NCI-H460 (cell line): ENCODE results near the gene LEF1. TPM values are rescaled to one million over a fixed set of nuclear protein-coding genes. Genes with fewer than 3 reads are reported as not detected.

ENCODE experiments used
- DNase-seq: peaks from one replicate; pipeline ENCODE4 v3.0.0-alpha.2; 2016; ENCODE audit warnings: low read depth; ENCODE audit errors: extremely low read depth
- polyA plus RNA-seq: library from polyadenylated mRNA; depleted of rRNA; stranded (reverse); fragments of >200 nt; gene quantifications from 2 replicates; pipeline ENCODE4 v1.2.3, GENCODE V29; 2014; cell fraction: nucleus; rRNA removed
- total RNA-seq: library from RNA; depleted of rRNA; stranded (reverse); fragments of >200 nt; shearing (Covaris generic); gene quantifications from 2 replicates; pipeline ENCODE4 v1.2.3, GENCODE V29; 2014; rRNA removed

LEF1 gene
- total RNA-seq, result 0.69 TPM in 2 replicates
- polyA plus RNA-seq, result not detected in 2 replicates

DNA sequence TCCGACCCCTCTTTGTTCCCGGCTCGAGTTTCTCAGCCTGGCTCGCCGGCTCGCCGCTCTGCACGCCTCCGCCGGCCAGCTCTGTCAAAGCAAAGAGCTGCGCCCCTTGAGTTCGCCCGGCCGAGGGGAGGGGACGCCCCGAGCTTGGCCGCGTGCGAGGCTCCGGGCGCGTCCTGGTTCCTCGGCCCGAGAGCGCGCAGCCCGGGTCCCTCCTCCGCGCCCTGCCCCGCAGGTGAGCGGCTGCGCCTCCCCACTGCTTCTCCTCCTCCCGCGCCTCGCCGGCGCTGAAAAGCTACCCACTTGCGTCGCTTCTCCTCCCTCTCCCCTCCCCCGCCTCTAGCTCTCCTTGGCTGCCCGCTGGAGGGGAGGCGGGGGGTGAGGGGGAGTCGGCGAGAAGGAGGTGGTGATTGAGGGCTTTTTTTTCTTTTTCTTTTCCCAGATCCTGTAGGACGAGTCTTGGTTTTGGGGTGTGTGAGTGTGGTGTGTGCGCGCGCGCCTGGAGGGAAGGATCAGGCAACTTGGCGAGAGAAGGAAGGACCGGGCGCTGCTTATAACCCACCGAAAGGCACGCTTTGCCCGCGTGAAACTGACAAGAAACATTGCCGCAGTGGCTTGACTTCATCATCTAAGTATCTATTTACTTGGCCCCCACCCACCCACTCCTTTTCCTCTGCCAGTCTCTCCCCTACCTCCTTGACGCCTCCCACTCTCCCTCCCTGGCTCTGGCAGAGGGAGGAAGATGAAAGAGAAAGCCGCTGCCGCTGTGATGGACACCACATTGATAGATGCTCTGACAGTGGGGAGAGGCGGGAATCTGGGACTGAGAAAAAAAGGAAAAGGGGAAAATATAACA is at the start of gene LEF1:
LEF1 (minus strand) TSS at position 262 of the 853 bp plus-strand sequence. CDS start 1,165 bp downstream, outside the sequence.
- DNase-seq, result no peak

DNA sequence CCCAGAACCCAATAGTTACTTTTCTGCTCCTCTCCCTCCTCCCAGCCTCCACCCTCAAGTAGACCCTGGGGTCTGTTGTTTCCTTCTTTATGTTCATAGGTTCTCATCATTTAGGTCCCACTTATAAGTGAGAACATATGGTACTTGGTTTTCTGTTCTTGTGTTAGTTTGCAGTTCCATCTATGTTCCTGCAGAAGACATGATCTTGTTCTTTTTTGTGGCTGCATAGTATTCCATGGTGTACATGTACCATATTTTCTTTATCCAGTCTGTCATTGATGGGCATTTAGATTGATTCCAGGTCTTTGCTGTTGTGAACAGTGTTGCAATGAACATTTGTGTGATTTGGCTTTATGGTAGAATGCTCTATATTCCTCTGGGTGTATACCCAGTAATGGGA is 47.8 kb upstream of the LEF1 start:
- no peak for DNase-seq

DNA sequence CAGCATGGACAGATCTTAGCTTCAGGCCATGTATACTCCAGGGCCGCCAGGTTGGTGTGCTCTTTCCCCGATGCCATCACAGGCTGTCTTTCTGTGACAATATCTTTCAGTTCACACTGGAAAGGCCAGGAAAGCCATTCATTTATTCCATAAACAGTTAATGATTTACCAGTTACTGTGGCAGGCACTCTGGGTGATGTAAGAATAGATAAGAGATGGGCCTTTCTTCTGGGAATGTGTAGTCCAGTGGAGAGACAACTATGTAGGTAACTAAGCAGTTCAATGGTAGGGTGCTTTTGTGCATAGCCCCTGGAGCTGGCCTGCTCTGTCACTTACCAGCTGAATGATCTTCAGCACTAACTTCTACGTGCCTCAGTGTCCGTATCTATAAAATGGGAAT is 46.3 kb upstream of the LEF1 start:
- DNase-seq, result no peak

DNA sequence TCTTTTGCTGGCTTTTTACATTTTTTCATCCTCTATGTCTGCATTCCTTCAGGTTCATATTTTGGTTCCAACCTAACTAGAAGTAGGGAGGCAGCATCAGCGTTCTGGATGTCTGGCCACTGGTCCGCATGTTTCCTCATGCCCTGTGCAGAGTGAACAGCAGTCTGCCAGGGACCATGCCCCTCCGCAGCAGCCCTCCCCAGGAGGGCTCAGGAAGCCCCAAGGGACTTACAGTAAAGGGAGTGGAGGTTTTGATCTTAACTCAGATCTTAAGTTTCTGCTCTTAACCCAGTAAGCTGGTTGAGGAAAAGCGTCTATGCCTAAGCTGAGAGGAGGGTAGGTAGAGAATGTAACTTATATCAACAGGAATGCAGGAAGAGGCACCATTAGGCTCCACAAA is 45.0 kb upstream of the LEF1 start:
- DNase-seq, result no peak

DNA sequence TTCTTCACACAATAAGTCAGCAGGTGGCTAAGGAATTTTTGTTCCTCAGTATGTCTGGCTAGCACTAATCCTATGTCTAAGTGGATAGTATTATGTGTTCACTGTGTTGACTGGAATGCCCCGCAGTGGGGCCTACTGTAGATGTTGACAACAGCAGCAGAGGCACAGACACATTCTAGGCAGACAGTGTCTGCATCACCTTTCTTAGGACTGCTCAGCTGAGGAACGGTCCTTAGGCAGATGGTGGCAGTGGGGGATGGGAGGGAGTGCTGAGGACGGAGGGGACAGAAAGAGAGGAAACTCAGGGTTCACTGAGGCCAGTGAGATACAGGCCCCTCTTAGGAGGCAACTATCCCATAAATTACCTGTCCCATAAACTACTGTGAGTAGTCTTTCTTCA is 44.6 kb upstream of the LEF1 start:
- no peak for DNase-seq

DNA sequence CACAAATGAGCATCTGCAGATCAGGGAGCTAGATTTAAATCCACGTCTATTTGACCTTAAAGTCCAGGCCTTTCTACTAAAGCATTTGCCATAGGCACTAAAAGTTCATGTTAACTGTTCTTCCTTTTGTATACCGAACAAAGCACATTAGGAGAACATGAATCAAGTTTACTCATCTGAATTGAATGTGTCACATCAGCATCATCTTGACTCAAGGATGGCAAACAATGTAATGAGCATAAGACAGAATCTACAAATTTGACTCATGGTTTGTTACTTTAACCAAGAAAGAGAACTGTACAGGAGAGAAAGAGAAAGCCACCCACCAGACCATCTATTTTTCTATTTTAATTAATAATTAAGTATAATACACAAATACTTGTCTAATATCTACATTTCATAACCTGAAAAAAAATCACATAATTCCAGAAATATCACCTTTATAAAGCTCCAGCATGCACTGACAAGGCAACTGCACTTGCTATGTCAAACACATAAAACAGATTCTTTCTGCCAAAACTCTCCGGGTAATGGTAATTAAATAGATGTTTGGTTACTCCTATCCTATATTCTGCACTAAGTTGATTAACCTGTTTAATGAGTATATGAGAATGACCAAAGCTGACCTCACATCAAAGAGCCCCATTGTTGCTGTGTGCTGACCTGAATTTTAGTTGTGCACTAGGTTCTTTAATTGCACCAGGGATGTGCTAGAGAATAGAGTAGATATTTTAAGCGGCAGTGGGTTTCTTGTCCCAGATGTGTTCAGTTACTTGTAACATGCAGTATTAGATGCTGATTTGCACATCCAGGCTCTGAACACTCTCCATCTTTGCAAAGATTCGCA is 42.5 kb upstream of the LEF1 start:
- DNase-seq, result no peak

DNA sequence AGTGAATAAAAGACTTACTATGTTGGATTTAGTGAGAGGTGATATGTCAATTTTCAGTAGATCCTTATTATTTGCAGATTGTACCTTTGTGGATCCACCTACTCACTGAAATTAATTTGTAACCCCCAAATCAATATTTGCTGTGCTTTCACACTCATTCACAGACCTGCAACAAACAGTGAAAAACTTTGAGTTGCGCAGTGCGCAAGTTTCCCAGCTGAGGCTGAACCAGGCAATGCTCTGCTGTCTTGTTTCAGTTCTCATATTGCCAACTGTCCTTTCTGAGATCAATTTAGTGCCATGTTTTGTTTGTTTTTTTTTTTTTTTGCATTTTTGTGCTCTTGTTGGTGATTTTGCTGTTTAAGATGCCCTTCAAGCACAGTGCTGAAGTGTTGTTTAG is 40.8 kb upstream of the LEF1 start:
- no peak for DNase-seq

DNA sequence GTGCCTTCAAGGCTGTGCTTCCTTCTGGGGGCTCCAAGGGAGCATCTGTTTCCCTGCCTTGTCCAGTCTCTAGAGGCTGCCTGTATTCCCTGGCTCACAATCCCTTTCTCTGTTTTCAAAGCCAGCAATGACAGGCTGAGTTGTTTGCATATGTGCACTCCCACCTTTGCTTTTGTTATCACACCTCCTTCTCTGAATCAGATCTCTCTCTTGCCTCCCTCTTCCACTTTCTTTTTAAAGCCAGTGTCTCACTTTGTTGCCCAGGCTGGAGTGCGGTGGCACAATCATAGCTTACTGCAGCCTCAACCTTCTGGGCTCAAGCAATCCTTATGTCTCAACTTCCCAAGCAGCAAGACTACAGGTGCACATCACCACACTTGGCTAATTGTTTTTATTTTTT is 37.1 kb upstream of the LEF1 start:
- DNase-seq, result no peak

DNA sequence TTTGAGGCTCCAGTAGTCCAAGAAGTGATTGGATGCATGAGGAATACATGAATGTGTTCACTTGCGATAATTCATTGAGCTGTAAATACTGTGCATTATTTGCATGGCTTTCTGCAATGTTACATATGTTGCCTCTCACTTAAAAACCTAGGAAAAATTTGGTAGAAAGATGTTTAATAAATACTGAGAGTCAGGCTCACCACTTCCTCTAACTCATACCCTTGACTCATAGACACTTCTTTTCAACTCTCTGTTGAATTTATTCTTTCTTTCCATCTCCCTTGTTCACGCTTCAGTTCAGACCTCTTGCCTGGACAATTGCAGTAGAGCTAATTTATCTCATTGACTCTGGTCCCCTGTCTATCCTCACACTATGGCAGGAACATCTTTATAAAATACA is 35.8 kb upstream of the LEF1 start:
- DNase-seq, result no peak

DNA sequence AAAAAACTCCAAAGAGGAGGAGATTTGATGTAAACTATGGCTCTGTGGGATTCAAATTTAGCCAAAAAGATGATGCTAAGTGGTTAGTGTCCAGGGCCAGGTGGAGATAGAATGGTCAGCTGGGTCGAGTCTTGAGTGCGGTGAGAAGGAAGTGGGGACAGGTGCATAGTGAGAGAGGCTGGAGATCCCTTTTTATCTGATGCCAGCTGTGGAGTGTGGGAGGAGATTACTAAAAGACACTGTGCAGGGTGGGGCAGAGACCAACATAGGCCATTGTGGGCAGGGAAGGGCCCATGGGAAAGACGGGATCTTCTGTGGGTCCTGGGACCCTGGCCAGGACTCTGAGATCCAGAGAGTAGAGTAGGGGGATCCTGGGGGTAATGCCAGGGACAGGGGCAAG is 34.6 kb upstream of the LEF1 start:
- DNase-seq, result no peak

DNA sequence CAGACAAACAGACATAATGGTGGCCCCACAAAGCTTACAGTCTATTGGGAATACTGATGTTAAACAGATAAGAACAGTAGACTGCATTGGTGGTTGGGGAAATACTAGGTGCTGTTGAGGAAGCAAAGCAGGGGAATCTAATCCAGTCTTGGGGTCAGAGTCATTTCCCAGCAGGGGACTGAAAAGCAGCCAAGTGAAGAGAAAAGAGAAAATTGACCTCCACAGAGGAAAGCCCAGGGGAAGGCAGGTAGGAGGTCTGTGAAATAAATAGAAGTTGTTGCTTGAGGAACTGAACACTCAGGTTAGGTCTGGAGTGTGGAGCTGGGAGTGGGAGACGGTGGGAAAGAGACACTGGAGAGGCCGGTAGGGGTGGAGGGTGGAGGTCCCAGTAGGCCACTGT is 33.0 kb upstream of the LEF1 start:
- DNase-seq, result no peak

DNA sequence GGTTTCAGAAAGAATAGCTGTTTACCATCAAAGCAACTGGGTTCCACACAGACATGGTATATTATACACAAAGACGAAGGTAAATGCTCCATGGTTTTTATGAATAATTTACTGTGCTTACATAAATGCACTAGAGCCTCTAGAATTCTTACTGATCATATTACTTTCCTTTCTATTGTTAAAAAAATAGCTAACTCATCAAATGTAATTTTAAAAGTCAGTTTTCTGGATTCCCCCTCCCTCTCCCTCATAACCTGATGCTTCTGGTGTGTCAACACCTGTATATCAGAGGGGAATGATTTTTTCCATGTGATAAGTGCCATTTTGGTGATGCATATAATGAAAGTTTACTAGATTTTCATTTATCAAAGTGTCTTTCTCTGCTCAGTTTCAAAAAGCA is 31.1 kb upstream of the LEF1 start:
- DNase-seq, result no peak

DNA sequence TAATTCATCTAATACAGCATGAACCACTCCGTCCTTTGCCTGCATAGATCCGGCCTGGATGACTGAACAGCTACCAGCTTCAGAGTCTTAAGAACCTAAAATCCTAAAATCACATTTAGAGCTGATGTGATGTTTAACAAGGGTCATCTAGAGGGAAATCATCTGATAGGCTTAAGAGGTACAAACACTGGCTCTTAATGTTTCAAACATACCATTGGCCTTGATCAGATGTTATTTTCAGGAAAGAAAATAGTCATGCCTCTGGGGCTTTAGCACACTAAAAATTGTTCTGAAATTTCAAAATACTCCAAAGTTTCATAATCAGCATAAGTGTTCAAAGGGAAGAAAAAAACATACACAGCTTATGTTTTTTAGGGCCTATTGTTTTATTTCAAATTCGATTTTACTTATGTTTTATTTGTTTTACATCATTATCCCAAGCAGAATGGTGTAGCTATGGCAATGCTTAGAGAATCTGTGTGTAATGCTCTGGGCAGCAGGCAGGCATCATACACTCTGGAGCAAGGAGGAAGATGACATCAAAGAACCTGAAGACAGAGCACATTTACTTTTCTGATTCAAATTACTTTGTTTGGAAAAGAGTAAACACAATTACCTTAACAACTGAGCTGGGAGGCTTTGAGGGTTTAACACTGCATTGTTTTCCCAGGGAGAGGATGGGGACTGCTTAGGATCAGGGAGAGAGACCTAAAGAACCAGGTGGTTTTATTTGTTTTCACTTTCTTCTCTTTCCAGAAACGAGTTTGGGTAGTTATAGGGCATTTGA is 25.3 kb upstream of the LEF1 start:
- no peak for DNase-seq

DNA sequence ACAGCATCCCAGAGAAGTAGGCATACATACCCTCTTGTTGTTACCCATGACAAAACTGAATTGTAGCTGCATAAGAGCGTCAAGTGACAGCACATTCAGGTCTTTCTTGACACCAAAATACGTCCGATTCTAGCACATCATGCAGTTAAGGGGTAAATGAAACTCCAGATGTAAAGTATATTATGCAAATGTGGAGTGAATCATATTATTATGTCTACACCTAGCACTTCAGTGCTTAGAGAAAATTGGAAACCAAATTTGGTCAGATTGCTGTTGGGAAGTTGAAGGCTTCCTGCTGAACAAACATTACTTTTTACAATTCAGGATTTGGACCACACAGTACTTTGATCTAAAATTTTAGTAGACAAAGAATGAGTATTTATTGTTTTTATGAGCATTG is 24.2 kb upstream of the LEF1 start:
- no peak for DNase-seq

DNA sequence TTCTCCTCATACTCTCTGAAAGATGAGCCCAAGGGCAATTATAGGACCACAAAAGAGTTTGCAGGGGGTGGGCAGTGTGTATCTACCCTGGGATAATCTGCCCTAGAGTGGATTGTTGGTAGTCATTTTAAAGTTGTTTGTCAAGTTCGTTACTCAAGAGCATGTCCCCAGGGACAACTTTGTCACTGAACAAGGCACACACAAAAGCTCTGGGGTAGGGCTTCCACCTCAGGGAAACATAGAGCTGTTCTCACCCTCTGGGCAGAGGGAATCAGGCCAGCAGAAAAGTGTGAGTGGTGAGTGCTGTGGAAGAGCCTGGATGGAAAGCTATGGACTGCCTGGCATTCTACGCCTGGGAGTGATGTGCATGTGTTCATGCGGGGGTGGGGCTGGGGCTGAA is 23.3 kb upstream of the LEF1 start:
- no peak for DNase-seq

DNA sequence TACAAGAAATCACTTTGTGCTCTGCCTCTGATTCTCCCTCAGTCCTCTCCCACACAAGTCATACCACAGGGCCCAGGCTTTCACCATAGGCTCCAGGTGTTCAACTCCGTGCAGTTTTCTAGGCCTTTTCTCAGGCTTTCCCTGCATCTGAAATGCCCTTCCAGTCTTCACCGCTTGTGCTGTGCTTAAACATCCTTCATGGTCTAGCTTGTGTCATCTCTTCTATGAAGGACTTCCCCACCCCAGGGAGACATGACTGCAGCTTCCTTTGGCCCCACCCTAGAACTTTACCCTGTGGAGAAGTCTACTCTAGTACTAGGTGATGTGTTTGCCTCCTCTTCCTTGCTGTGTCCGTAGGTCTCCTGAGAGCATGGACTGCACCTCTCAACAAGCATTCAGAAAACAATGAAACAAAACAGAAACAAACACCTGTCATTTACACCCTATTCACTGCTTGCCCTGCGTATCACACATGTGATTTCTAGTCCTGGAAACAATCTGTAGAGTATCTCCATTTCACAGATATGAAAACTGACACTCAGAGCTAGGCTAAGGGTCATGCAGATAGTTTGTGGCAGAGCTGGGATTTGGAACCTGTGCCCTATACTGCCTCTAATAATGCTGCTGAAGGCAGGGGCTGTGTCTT is 22.7 kb upstream of the LEF1 start:
- DNase-seq, result no peak

DNA sequence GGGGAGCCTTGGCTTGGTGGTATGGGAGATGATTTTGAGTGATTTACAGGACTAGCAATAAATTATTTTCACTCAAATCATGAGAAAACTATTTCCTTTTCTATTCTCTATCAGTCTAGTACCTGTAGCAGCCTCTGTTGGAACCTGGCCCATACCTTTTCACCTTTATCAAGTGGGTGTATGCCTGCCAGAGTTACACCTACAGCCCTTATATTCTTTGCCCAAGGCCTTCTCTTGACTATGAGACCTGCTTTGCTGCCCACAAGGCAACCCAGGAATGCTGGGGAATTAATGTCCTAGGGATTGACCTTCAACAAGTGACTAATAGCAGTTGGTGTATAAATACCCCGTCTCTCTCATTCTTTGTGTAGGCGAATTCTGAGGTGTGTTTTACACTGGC is 20.0 kb upstream of the LEF1 start:
- DNase-seq, result no peak

DNA sequence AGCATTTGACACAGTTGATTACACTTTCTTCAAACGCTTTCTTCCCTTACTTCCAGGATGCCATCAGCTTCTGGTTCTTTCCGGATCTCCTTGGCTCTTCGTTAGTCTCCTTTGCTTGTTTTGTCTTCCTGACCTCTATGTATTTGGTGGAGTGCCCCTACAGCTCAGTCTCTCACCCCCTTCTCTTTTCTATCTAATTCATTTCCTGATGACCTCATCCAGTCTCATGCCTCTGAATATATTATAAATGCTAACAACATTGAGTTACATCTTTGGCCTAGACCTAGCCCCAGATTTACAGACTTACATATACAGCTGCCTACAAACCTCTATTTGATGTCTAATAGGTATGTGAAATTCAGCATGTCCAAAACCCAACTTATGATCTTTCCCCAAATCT is 16.5 kb upstream of the LEF1 start:
- no peak for DNase-seq

DNA sequence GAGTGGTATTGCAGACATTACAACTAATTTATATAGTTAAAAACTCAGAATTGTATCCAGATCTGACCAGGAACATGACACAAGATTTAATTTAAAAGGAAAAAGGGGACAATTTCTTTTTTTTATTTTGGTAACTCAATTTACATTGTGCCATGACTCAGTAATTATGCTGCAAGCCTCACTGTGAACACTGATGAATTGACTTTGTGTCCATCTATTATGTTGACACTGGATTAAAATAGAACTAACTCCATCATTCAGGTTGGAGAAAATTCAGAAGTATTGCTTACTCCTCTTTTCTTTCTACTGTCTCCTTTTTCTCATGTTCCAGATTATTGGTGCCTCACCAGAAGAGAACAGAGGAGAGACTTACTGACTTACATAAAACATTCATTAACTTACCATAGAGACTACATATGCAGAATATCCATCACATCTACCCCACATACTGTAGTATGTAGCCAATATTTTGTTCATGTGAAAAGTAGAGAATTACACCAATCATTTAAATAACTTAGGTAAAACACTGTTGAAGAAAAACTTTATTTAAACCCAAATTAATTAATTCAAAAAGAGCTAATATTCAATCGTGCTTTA is 15.8 kb upstream of the LEF1 start:
- DNase-seq, result no peak

DNA sequence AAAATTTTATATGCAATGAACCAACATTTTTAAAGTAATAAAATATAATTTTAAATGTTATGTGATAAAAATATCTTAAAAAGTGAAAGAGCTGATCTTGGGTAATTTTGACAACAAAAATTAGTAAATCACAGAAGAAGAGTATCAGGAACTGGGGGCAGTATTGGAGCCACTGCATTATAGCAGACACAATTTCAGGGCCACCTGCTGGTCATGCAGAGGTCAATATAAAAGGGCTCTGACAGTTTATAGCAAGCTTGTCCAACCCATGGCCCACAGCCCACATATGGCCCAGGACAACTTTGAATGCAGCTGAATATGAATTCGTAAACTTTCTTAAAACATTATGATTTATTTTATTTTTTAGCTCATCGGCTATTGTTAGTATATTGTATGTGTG is 13.0 kb upstream of the LEF1 start:
- no peak for DNase-seq
